ENCODE results near the gene AIF1. TPM values are rescaled to one million over a fixed set of nuclear protein-coding genes. Genes with fewer than 3 reads are reported as not detected.

AIF1 gene
- total RNA-seq, 1 donor from 2014 or later, result 78.2 TPM

Other genes starting within 250 kb of the AIF1 start
- gene MICA, start 211.6 kb upstream of the AIF1 start, total RNA-seq, result 5.6 and 6.0 TPM in 2 replicates
- 30.6 and 31.5 TPM in 2 replicates for gene MICB, start 117.1 kb upstream of the AIF1 start, total RNA-seq
- gene MCCD1, start 86.3 kb upstream of the AIF1 start, total RNA-seq, result not detected in 2 replicates
- gene DDX39B, start 73.2 kb upstream of the AIF1 start, total RNA-seq, result 579 and 583 TPM in 2 replicates
- 0.69 and 0.82 TPM in 2 replicates for gene ATP6V1G2, start 68.6 kb upstream of the AIF1 start, total RNA-seq
- 15.7 and 17.6 TPM in 2 replicates for gene NFKBIL1, start 67.6 kb upstream of the AIF1 start, total RNA-seq
- gene LTA, start 42.9 kb upstream of the AIF1 start, total RNA-seq, result 293 and 308 TPM in 2 replicates
- gene TNF, start 39.7 kb upstream of the AIF1 start, total RNA-seq, result 94.4 and 96.8 TPM in 2 replicates
- gene LTB, start 32.8 kb upstream of the AIF1 start, total RNA-seq, result 16.3 and 16.6 TPM in 2 replicates
- gene LST1, start 29.0 kb upstream of the AIF1 start, total RNA-seq, result 10.2 and 14.6 TPM in 2 replicates
- gene NCR3, start 22.2 kb upstream of the AIF1 start, total RNA-seq, result 8.0 and 9.3 TPM in 2 replicates
- 298 and 304 TPM in 2 replicates for gene PRRC2A, start 5.5 kb downstream of the AIF1 start, total RNA-seq
- 330 and 335 TPM in 2 replicates for gene BAG6, start 37.4 kb downstream of the AIF1 start, total RNA-seq
- 2.3 and 2.4 TPM in 2 replicates for gene APOM, start 40.7 kb downstream of the AIF1 start, total RNA-seq
- 18.1 and 19.3 TPM in 2 replicates for gene C6orf47, start 45.5 kb downstream of the AIF1 start, total RNA-seq
- gene GPANK1, start 49.8 kb downstream of the AIF1 start, total RNA-seq, result 31.5 and 34.7 TPM in 2 replicates
- 266 and 279 TPM in 2 replicates for gene CSNK2B, start 50.8 kb downstream of the AIF1 start, total RNA-seq
- gene LY6G5B, start 54.7 kb downstream of the AIF1 start, total RNA-seq, result 31.0 and 32.1 TPM in 2 replicates
- 4.6 and 4.8 TPM in 2 replicates for gene LY6G5C, start 65.8 kb downstream of the AIF1 start, total RNA-seq
- 51.4 and 52.7 TPM in 2 replicates for gene ABHD16A, start 88.1 kb downstream of the AIF1 start, total RNA-seq
- gene LY6G6F, start 91.6 kb downstream of the AIF1 start, total RNA-seq, result not detected in 2 replicates
- not detected in 2 replicates for gene LY6G6D, start 100.1 kb downstream of the AIF1 start, total RNA-seq
- not detected in 2 replicates for gene LY6G6C, start 106.5 kb downstream of the AIF1 start, total RNA-seq
- not detected in 2 replicates for gene MPIG6B, start 108.1 kb downstream of the AIF1 start, total RNA-seq
- 5.8 and 7.7 TPM in 2 replicates for gene DDAH2, start 114.1 kb downstream of the AIF1 start, total RNA-seq
- gene CLIC1, start 121.3 kb downstream of the AIF1 start, total RNA-seq, result 412 and 423 TPM in 2 replicates
- 82.8 and 93.3 TPM in 2 replicates for gene MSH5, start 124.8 kb downstream of the AIF1 start, total RNA-seq
- 16.4 and 18.9 TPM in 2 replicates for gene SAPCD1, start 147.4 kb downstream of the AIF1 start, total RNA-seq
- 5.6 and 5.9 TPM in 2 replicates for gene VWA7, start 162.1 kb downstream of the AIF1 start, total RNA-seq
- gene VARS1, start 180.5 kb downstream of the AIF1 start, total RNA-seq, result 166 and 176 TPM in 2 replicates
- gene LSM2, start 191.7 kb downstream of the AIF1 start, total RNA-seq, result 130 TPM in 2 replicates
- 2.1 and 2.4 TPM in 2 replicates for gene HSPA1L, start 200.0 kb downstream of the AIF1 start, total RNA-seq
- 112 and 118 TPM in 2 replicates for gene HSPA1A, start 200.3 kb downstream of the AIF1 start, total RNA-seq
- 116 and 120 TPM in 2 replicates for gene HSPA1B, start 212.5 kb downstream of the AIF1 start, total RNA-seq
- 21.3 and 21.6 TPM in 2 replicates for gene NEU1, start 247.6 kb downstream of the AIF1 start, total RNA-seq